Sigmoid colon (tissue), 3 donors: ENCODE data around the gene PPP1R9B.

Source experiments
- POLR2A ChIP-seq, 2 donors: fragments of 450-650 bp; IDR thresholded peaks; one replicate each; pipeline ENCODE4 v1.6.1; 2016; ENCODE audit warnings: antibody characterized with exemption in 2 of 2, mild to moderate bottlenecking in 2 of 2, moderate library complexity in 2 of 2
- TF ChIP-seq, protein P1 (sequence below), 4 experiments: fragments of 450-650 bp in 3 of 4; fragments of 200-600 bp in 1 of 4; IDR thresholded peaks; one replicate each; pipeline ENCODE4 v1.5.1; 2016 to 2019; ENCODE audit warnings: antibody characterized with exemption in 4 of 4, mild to moderate bottlenecking in 3 of 4, moderate library complexity in 2 of 4

DNA sequence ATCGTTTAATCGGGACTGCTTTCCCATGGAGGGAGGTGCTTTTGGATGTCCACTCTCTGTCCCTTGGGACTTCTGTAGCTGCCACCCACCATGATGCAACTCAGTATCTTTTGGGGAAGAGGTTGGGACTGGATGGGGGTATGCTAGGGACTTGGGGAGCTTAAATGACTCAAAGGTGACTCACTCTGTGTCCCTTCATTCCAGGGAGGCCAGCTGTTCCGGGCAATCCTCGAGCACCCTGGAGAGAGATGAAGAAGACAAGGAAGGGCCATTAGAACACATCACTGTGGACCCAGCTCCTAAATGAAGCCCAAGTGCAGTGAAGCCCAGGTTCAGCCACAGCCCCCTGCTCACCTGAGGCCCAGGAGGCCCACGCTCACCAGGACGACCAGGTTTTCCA is 46.3 kb upstream of the PPP1R9B start:
- TF ChIP-seq, protein P1, sequence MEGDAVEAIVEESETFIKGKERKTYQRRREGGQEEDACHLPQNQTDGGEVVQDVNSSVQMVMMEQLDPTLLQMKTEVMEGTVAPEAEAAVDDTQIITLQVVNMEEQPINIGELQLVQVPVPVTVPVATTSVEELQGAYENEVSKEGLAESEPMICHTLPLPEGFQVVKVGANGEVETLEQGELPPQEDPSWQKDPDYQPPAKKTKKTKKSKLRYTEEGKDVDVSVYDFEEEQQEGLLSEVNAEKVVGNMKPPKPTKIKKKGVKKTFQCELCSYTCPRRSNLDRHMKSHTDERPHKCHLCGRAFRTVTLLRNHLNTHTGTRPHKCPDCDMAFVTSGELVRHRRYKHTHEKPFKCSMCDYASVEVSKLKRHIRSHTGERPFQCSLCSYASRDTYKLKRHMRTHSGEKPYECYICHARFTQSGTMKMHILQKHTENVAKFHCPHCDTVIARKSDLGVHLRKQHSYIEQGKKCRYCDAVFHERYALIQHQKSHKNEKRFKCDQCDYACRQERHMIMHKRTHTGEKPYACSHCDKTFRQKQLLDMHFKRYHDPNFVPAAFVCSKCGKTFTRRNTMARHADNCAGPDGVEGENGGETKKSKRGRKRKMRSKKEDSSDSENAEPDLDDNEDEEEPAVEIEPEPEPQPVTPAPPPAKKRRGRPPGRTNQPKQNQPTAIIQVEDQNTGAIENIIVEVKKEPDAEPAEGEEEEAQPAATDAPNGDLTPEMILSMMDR (IDR thresholded peaks at IDR 0.05), result no peak
- no peak for TF ChIP-seq POLR2A (IDR thresholded peaks at IDR 0.05)
